ENCODE measurements around the gene NACC2. TPM values are rescaled to one million over a fixed set of nuclear protein-coding genes. Genes with fewer than 3 reads are reported as not detected.

NACC2 gene
- total and polyA plus RNA-seq, 2 donors (not counting 3 experiments of a cell fraction or from before 2014, with no cell fraction given): 15.8 to 27.1 TPM

DNA sequence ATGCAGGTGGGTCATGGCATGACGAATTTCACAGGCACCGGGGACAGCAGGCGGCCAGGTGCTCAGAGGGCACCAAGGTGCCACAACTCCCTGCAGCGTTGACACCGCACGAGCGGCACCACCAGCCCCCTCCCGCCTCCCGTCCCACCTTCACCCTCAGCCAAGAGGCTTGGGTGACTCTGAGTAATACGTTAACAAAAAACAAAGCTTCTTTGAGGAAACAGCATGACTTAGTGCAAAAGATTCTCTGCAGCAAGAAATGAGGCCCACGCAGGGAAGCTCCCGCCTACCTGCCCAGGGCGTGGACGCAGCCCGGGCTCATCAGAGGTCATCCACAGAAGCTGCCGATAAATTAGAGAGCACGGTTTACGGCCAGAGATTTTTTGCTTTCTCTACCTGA lies 19.5 kb upstream of the NACC2 start:
- H3K27me3 ChIP-seq (ENCODE audit: control insufficient read depth in 2 of 2, insufficient read depth in 2 of 2, low read length in 2 of 2): no peaks in the 10 kb centered on the region
- ChIA-PET POLR2A (no interaction called here), CTCF (interaction anchor here (1.2 kb wide), 1 partner anchor 8 kb away, joined by 3 read pairs; no protein-coding TSS in a partner anchor)
- TF ChIP-seq MYC (IDR thresholded peaks at IDR 0.05; ENCODE audit: low read depth, low read length): no peak
- TF ChIP-seq POLR2A (IDR thresholded peaks at IDR 0.05; ENCODE audit: low read depth, low read length): no peak
- peaks cover 16% of the 10 kb centered on the region for H3K79me2 ChIP-seq (ENCODE audit: control insufficient read depth, insufficient read depth, low read length)
- H3K9me1 ChIP-seq (replicated peaks; ENCODE audit: control insufficient read depth, extremely low read depth, insufficient read depth, low read length): no peaks in the 10 kb centered on the region
- H3K36me3 ChIP-seq (ENCODE audit: control insufficient read depth in 2 of 2, extremely low read depth in 1 of 2, insufficient read depth in 2 of 2, low read length in 2 of 2): peaks cover 0 to 14% of the 10 kb centered on the region in 2 experiments
- H3K9ac ChIP-seq (replicated peaks; ENCODE audit: extremely low read depth, insufficient read depth, low read length): no peak overlapping the region
- intact Hi-C loops (cut with micrococcal nuclease): loop anchor here (5.0 kb wide), 1 partner anchor 107 kb away; no protein-coding TSS in a partner anchor
- DNase-seq (ENCODE audit: low read depth, low spot score) (no peak), FAIRE-seq (no peak)
- H3K4me2 ChIP-seq (ENCODE audit: insufficient read depth, low read length): no peak overlapping the region
- no peaks in the 10 kb centered on the region for H4K20me1 ChIP-seq (replicated peaks; ENCODE audit: control insufficient read depth, extremely low read depth, insufficient read depth, low read length)
- H2AFZ ChIP-seq (ENCODE audit: low read depth, low read length): no peak overlapping the region
- dilution Hi-C loops (cut with MboI; ENCODE audit: extremely low pct_ligation_motif_present, low sequenced_read_pairs): no loop called here
- H3K4me1 ChIP-seq (ENCODE audit: control insufficient read depth, extremely low read depth, insufficient read depth, low read length): peaks cover 14% of the 10 kb centered on the region
- no peak overlapping the region for H3K4me3 ChIP-seq (replicated peaks in 1 of 3; ENCODE audit: insufficient read depth in 1 of 3, low read depth in 1 of 3, low read length in 3 of 3)
- H3K27ac ChIP-seq (ENCODE audit: insufficient read depth, low read depth, low read length): no peak overlapping the region
- no TSS peak for BruUV-seq (replicated peaks)
- no peaks in the 10 kb centered on the region for H3K9me3 ChIP-seq (replicated peaks; ENCODE audit: control insufficient read depth, insufficient read depth, low read length)

DNA sequence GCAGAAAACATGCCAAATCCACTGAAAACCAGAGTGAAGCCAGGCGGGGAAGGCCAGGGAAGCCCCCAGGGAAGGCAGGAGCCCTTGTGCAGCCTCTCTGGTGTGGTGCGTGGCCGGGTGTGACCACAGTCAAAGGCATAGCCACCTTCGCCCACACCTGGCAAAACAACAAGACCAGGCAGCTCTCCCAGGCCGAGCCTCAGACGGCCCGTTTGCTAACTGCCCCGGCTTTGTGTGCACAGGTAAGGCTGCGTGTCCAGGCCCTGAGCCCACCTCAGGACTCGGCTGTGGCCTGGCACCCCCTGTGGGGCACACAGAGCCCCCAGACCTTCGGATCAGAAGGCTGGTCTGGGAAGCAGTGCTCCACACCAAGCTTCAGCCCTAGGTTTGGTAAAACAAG lies 17.5 kb upstream of the NACC2 start:
- H3K36me3 ChIP-seq (ENCODE audit: control insufficient read depth in 2 of 2, extremely low read depth in 1 of 2, insufficient read depth in 2 of 2, low read length in 2 of 2): peaks cover 0 to 14% of the 10 kb centered on the region in 2 experiments
- H3K79me2 ChIP-seq (ENCODE audit: control insufficient read depth, insufficient read depth, low read length): peaks cover 13% of the 10 kb centered on the region
- no peak overlapping the region for H3K4me3 ChIP-seq (replicated peaks in 1 of 3; ENCODE audit: insufficient read depth in 1 of 3, low read depth in 1 of 3, low read length in 3 of 3)
- peaks cover 16% of the 10 kb centered on the region for H3K4me1 ChIP-seq (ENCODE audit: control insufficient read depth, extremely low read depth, insufficient read depth, low read length)
- intact Hi-C loops (cut with micrococcal nuclease): no loop called here
- dilution Hi-C loops (cut with MboI; ENCODE audit: extremely low pct_ligation_motif_present, low sequenced_read_pairs): no loop called here
- H3K4me2 ChIP-seq (ENCODE audit: insufficient read depth, low read length): no peak overlapping the region
- H3K27me3 ChIP-seq (ENCODE audit: control insufficient read depth in 2 of 2, insufficient read depth in 2 of 2, low read length in 2 of 2): no peaks in the 10 kb centered on the region
- BruUV-seq (replicated peaks): no TSS peak
- no peak overlapping the region for H3K27ac ChIP-seq (ENCODE audit: insufficient read depth, low read depth, low read length)
- DNase-seq (ENCODE audit: low read depth, low spot score) (no peak), FAIRE-seq (no peak)
- H3K9ac ChIP-seq (replicated peaks; ENCODE audit: extremely low read depth, insufficient read depth, low read length): no peak overlapping the region
- H3K9me3 ChIP-seq (replicated peaks; ENCODE audit: control insufficient read depth, insufficient read depth, low read length): no peaks in the 10 kb centered on the region
- ChIA-PET POLR2A (no interaction called here), CTCF (interaction anchor here (1.1 to 4.1 kb wide), 5 partner anchors 10 to 144 kb away, joined by 3 to 29 read pairs (median 6); no protein-coding TSS in a partner anchor)
- H2AFZ ChIP-seq (ENCODE audit: low read depth, low read length): no peak overlapping the region
- H4K20me1 ChIP-seq (replicated peaks; ENCODE audit: control insufficient read depth, extremely low read depth, insufficient read depth, low read length): no peaks in the 10 kb centered on the region
- H3K9me1 ChIP-seq (replicated peaks; ENCODE audit: control insufficient read depth, extremely low read depth, insufficient read depth, low read length): no peaks in the 10 kb centered on the region
- TF ChIP-seq GATA2 (IDR thresholded peaks at IDR 0.05; ENCODE audit: insufficient read depth, insufficient read length, low read depth, low read length) (no peak), POLR2A (IDR thresholded peaks at IDR 0.05; ENCODE audit: low read depth, low read length) (peak; percentile 35), FOS (IDR thresholded peaks at IDR 0.05; ENCODE audit: borderline replicate concordance, insufficient read depth, low read length) (no peak), POLR2AphosphoS5 (IDR thresholded peaks at IDR 0.05; ENCODE audit: insufficient read depth, low read depth, low read length) (no peak)
